Right renal cortex interstitium (tissue), 3 donors: ENCODE measurements around the gene DUSP1. TPM values are rescaled to one million over a fixed set of nuclear protein-coding genes. Genes with fewer than 3 reads are reported as not detected.

Experiments
- DNase-seq, 3 donors: peaks; one replicate each; pipeline ENCODE4 v3.0.0-alpha.2; 2013; ENCODE audit warnings: low read depth in 3 of 3, low spot score in 2 of 3
- polyA plus RNA-seq, 3 donors: library from polyadenylated mRNA; unstranded; fragments of 120-200 nt; gene quantifications; one replicate each; pipeline ENCODE4 v1.2.1, GENCODE V29; 2013; ENCODE audit not compliant: insufficient read length in 3 of 3

Gene DUSP1
- polyA plus RNA-seq, 3 donors, result 65.5 to 130 (median 88.2) TPM

- no peak for DNase-seq
These were observed 42.3 kb downstream of the DUSP1 start for GRCh38 chr5:172728481-172729241.

GRCh38 chr5:172727551-172727950 is 43.4 kb downstream of the DUSP1 start:
- no peak for DNase-seq

- no peak for DNase-seq
These were observed 44.0 kb downstream of the DUSP1 start for GRCh38 chr5:172726966-172727365.

- no peak for DNase-seq
These were observed 45.2 kb downstream of the DUSP1 start for GRCh38 chr5:172725785-172726184.

GRCh38 chr5:172725273-172725672 is 45.7 kb downstream of the DUSP1 start:
- DNase-seq, result no peak

- DNase-seq, result no peak
These were observed 46.5 kb downstream of the DUSP1 start for GRCh38 chr5:172724242-172725183.

- DNase-seq, result no peak
These were observed 47.5 kb downstream of the DUSP1 start for GRCh38 chr5:172723508-172723907.

GRCh38 chr5:172722327-172722815 is 48.6 kb downstream of the DUSP1 start:
- DNase-seq, result no peak

- no peak for DNase-seq
These were observed 49.3 kb downstream of the DUSP1 start for GRCh38 chr5:172721455-172722326.

GRCh38 chr5:172720655-172721054 is 50.3 kb downstream of the DUSP1 start:
- DNase-seq, result no peak

GRCh38 chr5:172719211-172719610 is 51.8 kb downstream of the DUSP1 start:
- DNase-seq, result no peak

- no peak for DNase-seq
These were observed 52.4 kb downstream of the DUSP1 start for GRCh38 chr5:172718527-172719114.

Other genes with a start within 250 kb of the DUSP1 start
- 10 to 100 TPM; 12.4 to 16.3 (median 14.4) TPM for gene NEURL1B, start 129.9 kb downstream of the DUSP1 start, polyA plus RNA-seq
- 100 to 1,000 TPM; 117 to 124 (median 118) TPM for gene ERGIC1, start 63.1 kb upstream of the DUSP1 start, polyA plus RNA-seq
- gene RPL26L1, start 188.2 kb upstream of the DUSP1 start, polyA plus RNA-seq, result 10 to 100 TPM; 64.9 to 73.0 (median 72.7) TPM
- 100 to 1,000 TPM; 275 to 302 (median 285) TPM for gene ATP6V0E1, start 212.6 kb upstream of the DUSP1 start, polyA plus RNA-seq